Neural progenitor cell (in vitro differentiated cells): ENCODE results near the gene TGFBR3.

Source experiments
- EZH2phosphoT487 ChIP-seq: fragments of 200-600 bp; sonication (generic); IDR thresholded peaks from 2 replicates; pipeline ENCODE4 v1.6.1; 2017; ENCODE audit warnings: antibody characterized with exemption
- TF ChIP-seq, protein P1 (sequence below): fragments of 200-600 bp; sonication (generic); IDR thresholded peaks from 2 replicates; pipeline ENCODE4 v1.5.1; 2017; ENCODE audit warnings: antibody characterized with exemption, mild to moderate bottlenecking

GRCh38 chr1:91731815-91732214, 154.1 kb downstream of the TGFBR3 start:
- TF ChIP-seq EZH2phosphoT487: no peak
- TF ChIP-seq, protein P1, sequence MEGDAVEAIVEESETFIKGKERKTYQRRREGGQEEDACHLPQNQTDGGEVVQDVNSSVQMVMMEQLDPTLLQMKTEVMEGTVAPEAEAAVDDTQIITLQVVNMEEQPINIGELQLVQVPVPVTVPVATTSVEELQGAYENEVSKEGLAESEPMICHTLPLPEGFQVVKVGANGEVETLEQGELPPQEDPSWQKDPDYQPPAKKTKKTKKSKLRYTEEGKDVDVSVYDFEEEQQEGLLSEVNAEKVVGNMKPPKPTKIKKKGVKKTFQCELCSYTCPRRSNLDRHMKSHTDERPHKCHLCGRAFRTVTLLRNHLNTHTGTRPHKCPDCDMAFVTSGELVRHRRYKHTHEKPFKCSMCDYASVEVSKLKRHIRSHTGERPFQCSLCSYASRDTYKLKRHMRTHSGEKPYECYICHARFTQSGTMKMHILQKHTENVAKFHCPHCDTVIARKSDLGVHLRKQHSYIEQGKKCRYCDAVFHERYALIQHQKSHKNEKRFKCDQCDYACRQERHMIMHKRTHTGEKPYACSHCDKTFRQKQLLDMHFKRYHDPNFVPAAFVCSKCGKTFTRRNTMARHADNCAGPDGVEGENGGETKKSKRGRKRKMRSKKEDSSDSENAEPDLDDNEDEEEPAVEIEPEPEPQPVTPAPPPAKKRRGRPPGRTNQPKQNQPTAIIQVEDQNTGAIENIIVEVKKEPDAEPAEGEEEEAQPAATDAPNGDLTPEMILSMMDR: no peak
